Vein endothelial cell (primary cell): ENCODE data around the gene XPA. TPM values are rescaled to one million over a fixed set of nuclear protein-coding genes. Genes with fewer than 3 reads are reported as not detected.

Experiments
- total RNA-seq: library from RNA; depleted of rRNA; stranded (reverse); fragments of >200 nt; gene quantifications from 2 replicates; pipeline ENCODE4 v1.2.3, GENCODE V29; 2012

XPA gene
- 8.8 and 9.5 TPM in 2 replicates for total RNA-seq

DNA sequence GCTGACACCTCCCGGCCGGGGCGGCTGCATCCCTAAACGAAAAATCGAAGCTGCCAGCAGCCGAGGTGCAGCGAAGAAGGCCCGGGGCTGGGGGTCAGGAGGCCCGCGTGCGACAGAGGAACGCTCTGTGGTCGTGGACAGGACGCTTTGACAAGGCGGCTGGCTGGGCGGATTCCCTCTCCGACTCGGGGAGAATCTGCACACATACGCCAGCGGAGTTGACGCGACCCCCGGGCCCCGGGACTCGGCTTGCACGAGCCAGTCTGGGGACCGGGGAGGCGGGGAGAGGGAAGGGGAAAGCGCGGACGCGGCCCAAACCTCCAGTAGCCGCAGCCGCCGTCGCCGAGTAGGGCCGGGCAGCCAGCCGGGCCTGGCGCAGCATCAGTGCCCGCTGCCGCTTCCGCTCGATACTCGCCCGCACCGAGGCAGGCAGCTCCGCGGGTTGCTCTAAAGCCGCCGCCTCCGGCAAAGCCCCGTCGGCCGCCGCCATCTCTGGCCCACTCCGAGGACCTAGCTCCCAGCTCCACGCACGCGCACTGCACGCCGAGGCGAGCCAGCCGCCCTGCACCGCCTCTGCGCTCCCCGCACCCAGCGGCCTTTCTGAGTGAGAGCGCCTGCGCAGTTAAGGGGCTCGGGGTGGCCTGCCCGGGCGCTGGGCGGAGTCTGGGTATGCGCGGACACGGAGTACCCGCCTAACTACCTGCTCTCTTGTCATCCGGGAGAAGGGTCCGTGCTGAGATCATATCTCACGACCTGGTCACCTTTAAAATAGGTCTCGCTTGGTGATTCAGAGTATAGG, at the start of gene XPA:
Gene XPA (minus strand): TSS at position 538 of the 799 bp plus-strand sequence. CDS start 48 bp downstream, at position 490.

DNA sequence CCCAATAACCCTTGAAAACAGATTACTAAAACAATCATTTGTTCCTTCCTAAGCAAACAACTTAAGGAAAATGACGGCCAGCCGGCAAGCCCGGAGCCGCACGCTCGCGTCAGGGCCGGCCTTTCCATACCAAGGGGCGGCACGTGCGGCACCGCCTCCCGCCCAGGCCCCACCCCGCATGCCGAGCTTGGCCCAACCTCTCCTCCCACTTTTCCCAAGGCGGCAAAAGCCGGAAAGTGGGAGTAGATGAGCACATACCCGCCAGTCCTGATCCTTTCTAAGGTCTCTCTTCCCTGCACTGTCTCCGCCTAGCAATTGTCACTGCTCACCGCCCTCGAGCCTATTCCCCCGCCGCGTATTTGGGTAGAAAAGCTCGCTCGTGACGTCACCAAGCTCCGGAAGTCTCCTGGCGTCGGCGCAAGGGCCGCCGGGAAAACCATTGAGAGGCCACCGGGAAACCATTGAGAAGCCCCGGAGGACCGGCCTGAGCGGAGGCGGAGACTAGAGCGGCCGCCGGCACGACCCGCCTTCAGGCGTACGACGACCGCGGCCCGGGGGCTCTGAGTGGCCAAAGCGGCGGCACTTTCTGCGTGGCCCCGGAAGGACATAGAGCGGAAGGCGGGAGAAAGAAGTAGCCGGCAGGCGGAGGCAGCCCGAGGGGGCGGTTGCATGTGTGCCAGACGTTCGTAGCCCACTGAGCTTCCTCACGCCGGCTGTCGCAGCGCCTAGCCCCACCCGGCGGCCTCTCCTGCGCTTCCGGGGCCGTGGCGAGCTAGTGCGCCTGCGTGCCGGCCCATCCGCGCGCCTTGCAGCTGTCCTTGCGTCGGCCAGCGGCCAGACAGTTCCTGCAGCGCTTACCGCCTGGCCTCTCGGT, 63.9 kb downstream of the XPA start, which contains the start of the genes NCBP1 and TSTD2:
Gene NCBP1 (plus strand): TSS at position 837 of the 874 bp plus-strand sequence. CDS start 61 bp downstream, outside the sequence.
Gene TSTD2 (minus strand): TSS at position 384 of the 874 bp plus-strand sequence. CDS start 5,806 bp downstream, outside the sequence.

Other genes starting within 250 kb of the XPA start
- gene TMOD1, start 195.7 kb downstream of the XPA start, total RNA-seq: 1.1 and 2.0 TPM in 2 replicates
- gene TSTD2, start 64.0 kb downstream of the XPA start, total RNA-seq: 11.0 and 12.7 TPM in 2 replicates
- gene NCBP1, start 63.5 kb downstream of the XPA start, total RNA-seq: 38.2 and 41.7 TPM in 2 replicates
- gene FOXE1, start 155.9 kb upstream of the XPA start, total RNA-seq: not detected in 2 replicates
- 14.5 and 15.0 TPM in 2 replicates for gene TRMO, start 225.2 kb upstream of the XPA start, total RNA-seq
- not detected in 2 replicates for gene HEMGN, start 240.8 kb upstream of the XPA start, total RNA-seq